NOMO-1 (cell line): Measurements from ENCODE around the gene DENND1A.
"Not testable (repeated sequence)": the region's sequence is repeated elsewhere in the genome, so short reads cannot be mapped to it uniquely, and the experiment has no call there.

Experiments used
- DNase-seq, 2 experiments: peaks; one replicate each; lab custom pipeline; 2025; ENCODE audit not compliant: unreplicated experiment in 2 of 2; lab: John Stamatoyannopoulos, UW

DENND1A gene

GRCh38 chr9:123947326-123947725, 17.4 kb upstream of the DENND1A start:
- DNase-seq, result no peak

GRCh38 chr9:123946101-123946821, 16.3 kb upstream of the DENND1A start:
- DNase-seq, result no peak

GRCh38 chr9:123945532-123945931, 15.6 kb upstream of the DENND1A start:
- no peak for DNase-seq

- not testable (repeated sequence) for DNase-seq
Measured at GRCh38 chr9:123944464-123944863, 14.5 kb upstream of the DENND1A start.

- DNase-seq, result no peak
Measured at GRCh38 chr9:123943671-123944070, 13.7 kb upstream of the DENND1A start.

GRCh38 chr9:123942542-123942941, 12.6 kb upstream of the DENND1A start:
- DNase-seq, result no peak

GRCh38 chr9:123941524-123942070, 11.7 kb upstream of the DENND1A start:
- DNase-seq, result no peak

- DNase-seq, result no peak
Measured at GRCh38 chr9:123940721-123941523, 11.0 kb upstream of the DENND1A start.

GRCh38 chr9:123938401-123938800, 8.5 kb upstream of the DENND1A start:
- no peak for DNase-seq

GRCh38 chr9:123936575-123936974, 6.6 kb upstream of the DENND1A start:
- not testable (repeated sequence) for DNase-seq

- no peak for DNase-seq
Measured at GRCh38 chr9:123933440-123934212, 3.7 kb upstream of the DENND1A start.

- DNase-seq, result peak in 1 of 2 experiments; percentile 8
Measured at GRCh38 chr9:123929177-123929869, 603 bp downstream of the DENND1A start.

GRCh38 chr9:123928533-123929176, 1.3 kb downstream of the DENND1A start:
- peak; percentile 20 to 33 for DNase-seq

GRCh38 chr9:123927625-123928532, 2.0 kb downstream of the DENND1A start:
- DNase-seq, result peak; percentile 73 to 94

- DNase-seq, result peak in 1 of 2 experiments; percentile 8
Measured at GRCh38 chr9:123926941-123927340, 3.0 kb downstream of the DENND1A start.

- DNase-seq, result peak; percentile 53 to 78
Measured at GRCh38 chr9:123925819-123926218, 4.1 kb downstream of the DENND1A start.

- DNase-seq, result no peak
Measured at GRCh38 chr9:123925161-123925560, 4.8 kb downstream of the DENND1A start.

- no peak for DNase-seq
Measured at GRCh38 chr9:123924727-123925126, 5.2 kb downstream of the DENND1A start.

GRCh38 chr9:123923884-123924283, 6.0 kb downstream of the DENND1A start:
- DNase-seq, result no peak
